Heart left ventricle (tissue), 13 donors: ENCODE results near the gene MAPKAP1.

Source experiments
- POLR2A ChIP-seq, 2 donors: fragments of 450-650 bp; IDR thresholded peaks; one replicate each; pipeline ENCODE4 v1.6.1; 2017; ENCODE audit warnings: antibody characterized with exemption in 2 of 2, mild to moderate bottlenecking in 2 of 2, moderate library complexity in 2 of 2
- TF ChIP-seq, protein P1 (sequence below), 12 donors: fragments of 200-600 bp; sonication (generic) in 4 of 12; IDR thresholded peaks; one replicate each; pipeline versions ENCODE4 v1.5.0 to v1.8.0; 2018 to 2022; ENCODE audit warnings: antibody characterized with exemption in 12 of 12, mild to moderate bottlenecking in 5 of 12
- donor health status: ischemic (EF 13 %, LVEDD 7.1; RV severe dilation, severe dysfunction).
- donor health status: DM: no; HTN: yes; CAD: no.
- donor health status: DM: no; HTN: no; CAD: no.
- donor health status: ischemic (EF 25% LVEDD 6.9; RV normal size, moderate dysfunction).
- donor health status: ischemic (EF 25% LVEDD 5.7; RV mildly dilated, moderate dysfunction).
- donor health status: ischemic (EF 35%, LVEDD 5.7; RV mildly dilated, moderate dysfunction).
- donor health status: nonischemic (EF 11% LVEDD 7.7; RV severe dilation, severe dysfunction).
- donor health status: DM: yes; HTN: yes; CAD: no.
- donor health status: PGD.
- donor health status: ischemic (EF 29% LVEDD 5.4; RV normal size, mild dysfunction).
- donor health status: nonischemic (EF 23%, LVEDD 6.1; RV moderate dilation, normal function).

DNA sequence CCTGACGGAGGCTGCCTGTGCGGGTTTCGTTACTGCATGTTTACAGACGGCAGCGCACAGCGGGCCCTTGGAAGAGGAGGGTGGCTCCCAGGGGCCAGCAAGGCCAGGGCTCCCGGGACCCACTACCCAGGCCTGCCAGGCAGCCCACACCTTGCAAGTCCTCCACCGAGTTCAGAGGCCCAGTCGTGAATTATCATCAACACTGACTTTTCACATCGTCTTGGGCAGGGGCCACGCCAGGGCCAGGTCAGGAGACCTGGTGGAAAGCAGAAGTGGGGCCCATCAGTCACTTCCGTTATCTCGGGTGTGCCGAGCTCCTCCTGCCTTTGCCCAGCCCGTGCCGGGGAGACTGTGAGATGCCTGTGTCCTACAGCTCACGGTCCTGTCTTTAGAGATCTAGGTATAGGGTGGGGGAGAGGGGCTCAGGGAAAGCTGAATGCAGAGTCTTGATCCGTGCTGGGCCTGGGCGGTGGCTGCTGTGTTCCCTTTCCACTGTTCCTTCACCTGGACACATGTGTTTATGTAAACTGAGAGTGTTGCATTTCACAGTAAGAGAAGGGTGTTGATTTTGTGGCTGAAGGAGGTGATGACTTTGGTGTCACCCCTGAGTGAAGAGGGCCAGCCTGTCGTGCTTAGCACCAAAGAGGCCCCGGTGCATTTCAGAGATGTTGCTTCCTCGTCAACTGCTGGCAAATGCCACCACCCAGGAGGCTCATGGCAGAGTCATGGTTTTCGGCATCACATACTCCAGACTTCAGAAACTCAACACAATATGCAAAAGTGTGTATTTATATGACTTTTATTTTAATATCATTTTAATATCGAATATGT lies 270.2 kb downstream of the MAPKAP1 start:
- no peak for TF ChIP-seq POLR2A (IDR thresholded peaks at IDR 0.05)
- TF ChIP-seq, protein P1, sequence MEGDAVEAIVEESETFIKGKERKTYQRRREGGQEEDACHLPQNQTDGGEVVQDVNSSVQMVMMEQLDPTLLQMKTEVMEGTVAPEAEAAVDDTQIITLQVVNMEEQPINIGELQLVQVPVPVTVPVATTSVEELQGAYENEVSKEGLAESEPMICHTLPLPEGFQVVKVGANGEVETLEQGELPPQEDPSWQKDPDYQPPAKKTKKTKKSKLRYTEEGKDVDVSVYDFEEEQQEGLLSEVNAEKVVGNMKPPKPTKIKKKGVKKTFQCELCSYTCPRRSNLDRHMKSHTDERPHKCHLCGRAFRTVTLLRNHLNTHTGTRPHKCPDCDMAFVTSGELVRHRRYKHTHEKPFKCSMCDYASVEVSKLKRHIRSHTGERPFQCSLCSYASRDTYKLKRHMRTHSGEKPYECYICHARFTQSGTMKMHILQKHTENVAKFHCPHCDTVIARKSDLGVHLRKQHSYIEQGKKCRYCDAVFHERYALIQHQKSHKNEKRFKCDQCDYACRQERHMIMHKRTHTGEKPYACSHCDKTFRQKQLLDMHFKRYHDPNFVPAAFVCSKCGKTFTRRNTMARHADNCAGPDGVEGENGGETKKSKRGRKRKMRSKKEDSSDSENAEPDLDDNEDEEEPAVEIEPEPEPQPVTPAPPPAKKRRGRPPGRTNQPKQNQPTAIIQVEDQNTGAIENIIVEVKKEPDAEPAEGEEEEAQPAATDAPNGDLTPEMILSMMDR (IDR thresholded peaks at IDR 0.05): no peak
